ENCODE data around the gene ARFGEF2.

ARFGEF2 gene

DNA sequence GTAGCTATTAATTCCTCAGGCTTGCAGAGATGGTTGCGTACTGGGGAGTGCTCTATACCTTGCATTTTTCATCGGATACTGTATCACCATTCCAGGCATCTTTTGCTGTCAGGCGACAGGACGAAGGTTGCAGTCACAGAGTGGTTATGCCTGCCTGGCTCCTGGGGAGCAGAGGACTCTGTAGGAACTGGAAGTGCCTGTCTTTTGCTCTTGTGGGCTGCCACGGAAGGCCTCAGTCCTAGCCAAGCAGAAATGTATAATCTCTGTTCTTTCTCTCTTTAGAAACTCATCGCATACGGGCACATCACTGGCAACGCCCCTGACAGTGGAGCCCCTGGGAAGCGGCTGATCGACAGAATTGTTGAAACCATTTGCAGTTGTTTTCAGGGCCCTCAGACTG is 29.5 kb downstream of the ARFGEF2 start:
- no peaks in the 10 kb centered on the region for H3K9me2 ChIP-seq (replicated peaks; ENCODE audit: low read depth, low read length)
- H3K27me3 ChIP-seq (ENCODE audit: insufficient read depth, low read length, poor library complexity, severe bottlenecking): no peaks in the 10 kb centered on the region
- no peak overlapping the region for H2AFZ ChIP-seq (ENCODE audit: low read length)
- no peaks in the 10 kb centered on the region for H3K79me2 ChIP-seq (ENCODE audit: insufficient read depth, low read length)
- H3K36me3 ChIP-seq (ENCODE audit: insufficient read depth, low read length): peaks cover 76% of the 10 kb centered on the region; the same call in 1 of the 2 replicates
- H3K4me1 ChIP-seq (ENCODE audit: insufficient read depth, low read length, poor library complexity, severe bottlenecking): no peaks in the 10 kb centered on the region
- TF ChIP-seq, protein P1, sequence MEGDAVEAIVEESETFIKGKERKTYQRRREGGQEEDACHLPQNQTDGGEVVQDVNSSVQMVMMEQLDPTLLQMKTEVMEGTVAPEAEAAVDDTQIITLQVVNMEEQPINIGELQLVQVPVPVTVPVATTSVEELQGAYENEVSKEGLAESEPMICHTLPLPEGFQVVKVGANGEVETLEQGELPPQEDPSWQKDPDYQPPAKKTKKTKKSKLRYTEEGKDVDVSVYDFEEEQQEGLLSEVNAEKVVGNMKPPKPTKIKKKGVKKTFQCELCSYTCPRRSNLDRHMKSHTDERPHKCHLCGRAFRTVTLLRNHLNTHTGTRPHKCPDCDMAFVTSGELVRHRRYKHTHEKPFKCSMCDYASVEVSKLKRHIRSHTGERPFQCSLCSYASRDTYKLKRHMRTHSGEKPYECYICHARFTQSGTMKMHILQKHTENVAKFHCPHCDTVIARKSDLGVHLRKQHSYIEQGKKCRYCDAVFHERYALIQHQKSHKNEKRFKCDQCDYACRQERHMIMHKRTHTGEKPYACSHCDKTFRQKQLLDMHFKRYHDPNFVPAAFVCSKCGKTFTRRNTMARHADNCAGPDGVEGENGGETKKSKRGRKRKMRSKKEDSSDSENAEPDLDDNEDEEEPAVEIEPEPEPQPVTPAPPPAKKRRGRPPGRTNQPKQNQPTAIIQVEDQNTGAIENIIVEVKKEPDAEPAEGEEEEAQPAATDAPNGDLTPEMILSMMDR (conservative IDR thresholded peaks at IDR 0.05; ENCODE audit: low read length): no peak
- no peak for TF ChIP-seq EZH2phosphoT487 (IDR thresholded peaks at IDR 0.05; ENCODE audit: borderline replicate concordance)
- H3K4me2 ChIP-seq (ENCODE audit: low read depth, low read length, poor library complexity, severe bottlenecking): no peak overlapping the region
- H3K4me3 ChIP-seq (ENCODE audit: low read length, poor library complexity, severe bottlenecking): no peak overlapping the region
- no peaks in the 10 kb centered on the region for H4K20me1 ChIP-seq (ENCODE audit: insufficient read depth, low read length, poor library complexity, severe bottlenecking)
- H3K9me3 ChIP-seq (ENCODE audit: insufficient read depth, low read depth, low read length): no peaks in the 10 kb centered on the region
- H3F3A ChIP-seq (ENCODE audit: low read depth): no peaks in the 10 kb centered on the region
- no peak overlapping the region for H3K9ac ChIP-seq (ENCODE audit: low read depth, low read length, poor library complexity, severe bottlenecking)

GRCh38 chr20:48951646-48952045 is 30.1 kb downstream of the ARFGEF2 start:
- Histone ChIP-seq H3K79me2 (ENCODE audit: insufficient read depth, low read length) (no peaks in the 10 kb centered on the region), H3K4me1 (ENCODE audit: insufficient read depth, low read length, poor library complexity, severe bottlenecking) (no peaks in the 10 kb centered on the region), H3K27me3 (ENCODE audit: insufficient read depth, low read length, poor library complexity, severe bottlenecking) (no peaks in the 10 kb centered on the region), H3K36me3 (ENCODE audit: insufficient read depth, low read length) (peaks cover 80% of the 10 kb centered on the region; the same call in 1 of the 2 replicates), H3K4me2 (ENCODE audit: low read depth, low read length, poor library complexity, severe bottlenecking) (no peak overlapping the region), H3K9ac (ENCODE audit: low read depth, low read length, poor library complexity, severe bottlenecking) (no peak overlapping the region), H3K9me2 (replicated peaks; ENCODE audit: low read depth, low read length) (no peaks in the 10 kb centered on the region), H3F3A (ENCODE audit: low read depth) (no peaks in the 10 kb centered on the region), H3K4me3 (ENCODE audit: low read length, poor library complexity, severe bottlenecking) (no peak overlapping the region), H3K9me3 (ENCODE audit: insufficient read depth, low read depth, low read length) (no peaks in the 10 kb centered on the region), H4K20me1 (ENCODE audit: insufficient read depth, low read length, poor library complexity, severe bottlenecking) (no peaks in the 10 kb centered on the region), H2AFZ (ENCODE audit: low read length) (no peak overlapping the region)
- TF ChIP-seq EZH2phosphoT487 (IDR thresholded peaks at IDR 0.05; ENCODE audit: borderline replicate concordance): no peak
- TF ChIP-seq, protein P1 (conservative IDR thresholded peaks at IDR 0.05; ENCODE audit: low read length): no peak

DNA sequence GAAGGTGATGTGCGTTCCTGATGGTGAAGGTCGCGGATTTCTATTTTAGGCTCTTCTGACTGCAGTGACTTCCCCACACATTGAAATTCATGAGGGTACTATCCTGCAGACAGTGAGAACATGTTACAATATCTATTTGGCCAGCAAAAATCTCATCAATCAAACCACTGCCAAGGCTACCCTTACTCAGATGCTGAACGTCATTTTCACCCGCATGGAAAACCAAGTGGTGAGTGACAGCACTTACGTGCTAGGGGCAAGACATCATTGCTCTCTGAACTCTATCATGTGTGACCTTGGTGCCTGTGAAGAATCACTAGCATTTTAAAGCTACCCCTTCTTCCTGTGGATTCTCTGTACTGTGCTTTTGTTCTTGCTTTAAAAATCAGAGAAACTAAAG is 31.1 kb downstream of the ARFGEF2 start:
- Histone ChIP-seq H3K79me2 (ENCODE audit: insufficient read depth, low read length) (no peaks in the 10 kb centered on the region), H3K9ac (ENCODE audit: low read depth, low read length, poor library complexity, severe bottlenecking) (no peak overlapping the region), H3K4me2 (ENCODE audit: low read depth, low read length, poor library complexity, severe bottlenecking) (no peak overlapping the region), H3F3A (ENCODE audit: low read depth) (no peaks in the 10 kb centered on the region), H3K4me3 (ENCODE audit: low read length, poor library complexity, severe bottlenecking) (no peak overlapping the region), H3K9me2 (replicated peaks; ENCODE audit: low read depth, low read length) (no peaks in the 10 kb centered on the region), H3K9me3 (ENCODE audit: insufficient read depth, low read depth, low read length) (no peaks in the 10 kb centered on the region), H3K4me1 (ENCODE audit: insufficient read depth, low read length, poor library complexity, severe bottlenecking) (no peaks in the 10 kb centered on the region), H3K27me3 (ENCODE audit: insufficient read depth, low read length, poor library complexity, severe bottlenecking) (no peaks in the 10 kb centered on the region), H4K20me1 (ENCODE audit: insufficient read depth, low read length, poor library complexity, severe bottlenecking) (no peaks in the 10 kb centered on the region), H3K36me3 (ENCODE audit: insufficient read depth, low read length) (peaks cover 89% of the 10 kb centered on the region; the same call in 1 of the 2 replicates), H2AFZ (ENCODE audit: low read length) (no peak overlapping the region)
- TF ChIP-seq, protein P1 (conservative IDR thresholded peaks at IDR 0.05; ENCODE audit: low read length): no peak
- no peak for TF ChIP-seq EZH2phosphoT487 (IDR thresholded peaks at IDR 0.05; ENCODE audit: borderline replicate concordance)

Measured in Loucy (cell line).